Liver (tissue), 9 donors: ENCODE measurements around the gene SLC66A2. TPM values are rescaled to one million over a fixed set of nuclear protein-coding genes. Genes with fewer than 3 reads are reported as not detected.

Experiments
- DNase-seq: peaks from one replicate; pipeline ENCODE4 v3.0.0-alpha.2; 2017; ENCODE audit warnings: low spot score
- H3K27ac ChIP-seq, 2 donors: one replicate each; pipeline ENCODE4 v1.7.0; 2013; ENCODE audit warnings: inconsistent platforms in 2 of 2, low read length in 2 of 2, control low read depth in 1 of 2, low read depth in 1 of 2, mild to moderate bottlenecking in 1 of 2
- H3K27me3 ChIP-seq, 4 donors: one replicate each; pipeline versions ENCODE4 v1.6.1 to v1.7.0; 2013; ENCODE audit warnings: low read length in 3 of 4, inconsistent platforms in 1 of 4, mild to moderate bottlenecking in 1 of 4, moderate library complexity in 1 of 4; ENCODE audit not compliant: control insufficient read depth in 4 of 4, insufficient read depth in 4 of 4
- H3K36me3 ChIP-seq, 4 donors: one replicate each; pipeline versions ENCODE4 v1.6.1 to v1.7.0; 2013; ENCODE audit warnings: low read length in 3 of 4, mild to moderate bottlenecking in 3 of 4, low read depth in 1 of 4, moderate library complexity in 1 of 4; ENCODE audit not compliant: control insufficient read depth in 4 of 4, insufficient read depth in 3 of 4
- H3K4me1 ChIP-seq, 4 donors: one replicate each; pipeline versions ENCODE4 v1.6.1 to v1.7.0; 2013; ENCODE audit warnings: low read length in 3 of 4, mild to moderate bottlenecking in 3 of 4, moderate library complexity in 1 of 4; ENCODE audit not compliant: control insufficient read depth in 4 of 4, insufficient read depth in 4 of 4
- H3K4me3 ChIP-seq, 3 donors: one replicate each; pipeline versions ENCODE4 v1.6.1 to v1.7.0; 2013; ENCODE audit warnings: low read length in 3 of 3, control low read depth in 1 of 3, low read depth in 1 of 3, mild to moderate bottlenecking in 1 of 3
- H3K9ac ChIP-seq, 2 donors: one replicate each; pipeline ENCODE4 v1.7.0; 2013; ENCODE audit warnings: low read length in 2 of 2, mild to moderate bottlenecking in 2 of 2, moderate library complexity in 2 of 2, control low read depth in 1 of 2, low read depth in 1 of 2
- H3K9me3 ChIP-seq, 4 donors: one replicate each; pipeline versions ENCODE4 v1.6.1 to v1.7.0; 2013; ENCODE audit warnings: low read length in 3 of 4; ENCODE audit not compliant: control insufficient read depth in 4 of 4
- ATF3 ChIP-seq: IDR thresholded peaks from 2 replicates; pipeline ENCODE4 v1.6.1; 2016; ENCODE audit warnings: antibody characterized with exemption
- CTCF ChIP-seq: fragments of 150-350 bp; IDR thresholded peaks from 2 replicates; pipeline ENCODE4 v1.5.1; 2017; ENCODE audit warnings: improper control_type of control experiment, low read depth, low read length; ENCODE audit not compliant: missing input control
- EGR1 ChIP-seq, 2 donors: IDR thresholded peaks; 2 replicates each; pipeline ENCODE4 v1.6.1; 2016 to 2018; ENCODE audit warnings: antibody characterized with exemption in 2 of 2, low read depth in 2 of 2
- FOXA1 ChIP-seq: IDR thresholded peaks from 2 replicates; pipeline ENCODE4 v1.6.1; 2016; ENCODE audit warnings: antibody characterized with exemption
- FOXA2 ChIP-seq: IDR thresholded peaks from 2 replicates; pipeline ENCODE4 v1.6.1; 2016; ENCODE audit warnings: antibody characterized with exemption
- GABPA ChIP-seq, 2 donors: IDR thresholded peaks in 1 of 2; conservative IDR thresholded peaks in 1 of 2; 2 replicates each; pipeline ENCODE4 v1.6.1; 2016; ENCODE audit warnings: antibody characterized with exemption in 2 of 2, mild to moderate bottlenecking in 1 of 2, moderate library complexity in 1 of 2
- HNF4A ChIP-seq, 2 donors: conservative IDR thresholded peaks; 2 replicates each; pipeline ENCODE4 v1.6.1; 2016; ENCODE audit warnings: antibody characterized with exemption in 2 of 2, mild to moderate bottlenecking in 2 of 2
- HNF4G ChIP-seq: IDR thresholded peaks from 2 replicates; pipeline ENCODE4 v1.6.1; 2016; ENCODE audit warnings: antibody characterized with exemption
- JUND ChIP-seq, 2 donors: IDR thresholded peaks; 2 replicates each; pipeline ENCODE4 v1.6.1; 2016; ENCODE audit warnings: antibody characterized with exemption in 2 of 2
- MAX ChIP-seq: IDR thresholded peaks from 2 replicates; pipeline ENCODE4 v1.6.1; 2016; ENCODE audit warnings: antibody characterized with exemption
- NR2F2 ChIP-seq: IDR thresholded peaks from 2 replicates; pipeline ENCODE4 v1.6.1; 2016; ENCODE audit warnings: antibody characterized with exemption
- RAD21 ChIP-seq, 2 donors: IDR thresholded peaks; 2 replicates each; pipeline ENCODE4 v1.6.1; 2016; ENCODE audit warnings: antibody characterized with exemption in 2 of 2, mild to moderate bottlenecking in 2 of 2
- REST ChIP-seq: IDR thresholded peaks from 2 replicates; pipeline ENCODE4 v1.6.1; 2016; ENCODE audit warnings: antibody characterized with exemption, mild to moderate bottlenecking
- RXRA ChIP-seq, 2 donors: IDR thresholded peaks; 2 replicates each; pipeline ENCODE4 v1.6.1; 2017 to 2018; ENCODE audit warnings: antibody characterized with exemption in 2 of 2, mild to moderate bottlenecking in 1 of 2
- SP1 ChIP-seq: IDR thresholded peaks from 2 replicates; pipeline ENCODE4 v1.6.1; 2018; ENCODE audit warnings: antibody characterized with exemption, mild to moderate bottlenecking
- TAF1 ChIP-seq: conservative IDR thresholded peaks from 2 replicates; pipeline ENCODE4 v1.6.1; 2016; ENCODE audit warnings: antibody characterized with exemption, mild to moderate bottlenecking
- YY1 ChIP-seq: IDR thresholded peaks from 2 replicates; pipeline ENCODE4 v1.6.1; 2016; ENCODE audit warnings: antibody characterized with exemption, mild to moderate bottlenecking
- ZBTB33 ChIP-seq: IDR thresholded peaks from 2 replicates; pipeline ENCODE4 v1.6.1; 2016; ENCODE audit warnings: antibody characterized with exemption
- WGBS: extraction: QIAGEN DNeasy Blood & Tissue Kit; methylation state at CpG from one replicate; pipeline ENCODE4 v1.1.7; 2013; 5-methylcytosine and 5-hydroxymethylcytosine counted together
- polyA plus RNA-seq, 2 donors: library from polyadenylated mRNA; stranded (reverse) in 1 of 2; unstranded in 1 of 2; fragments of 200-250 nt in 1 of 2; fragments of >200 nt in 1 of 2; fragmentation: Nextera tagmentation in 1 of 2; extraction: Ambion mirVana in 1 of 2; gene quantifications; one replicate each; pipeline versions ENCODE4 v1.2.1 to v1.2.3, GENCODE V29; 2013 to 2015
- total RNA-seq, 2 donors: library from RNA; depleted of rRNA; stranded (reverse); fragments of >200 nt; gene quantifications; one replicate each; pipeline ENCODE4 v1.2.3, GENCODE V29; 2014
- donor health status: healthy.
- donor health status: healthy.
- donor health status: healthy.
- donor health status: healthy.
- donor health status: healthy.

Gene SLC66A2
- total and polyA plus RNA-seq, 4 donors: 47.8 to 107 (median 67.9) TPM

- Histone ChIP-seq H3K27me3 (no peaks in the 10 kb centered on the region), H3K4me1 (peaks cover 1 to 16% (median 10%) of the 10 kb centered on the region in 4 donors), H3K27ac (no peak overlapping the region), H3K4me3 (no peak overlapping the region), H3K9me3 (no peaks in the 10 kb centered on the region), H3K9ac (no peak overlapping the region), H3K36me3 (peaks cover 5 to 23% (median 14%) of the 10 kb centered on the region in 4 donors)
- TF ChIP-seq CTCF: no peak
- no peak for TF ChIP-seq HNF4G
- TF ChIP-seq RXRA (IDR thresholded peaks at IDR 0.05): peak; percentile 56 to 64
- TF ChIP-seq HNF4A (conservative IDR thresholded peaks at IDR 0.05): peak; percentile 43
- TF ChIP-seq NR2F2: no peak
- TF ChIP-seq ATF3: no peak
- TF ChIP-seq TAF1: no peak
- TF ChIP-seq MAX: no peak
- TF ChIP-seq ZBTB33: no peak
- TF ChIP-seq SP1: no peak
- no peak for TF ChIP-seq EGR1 (IDR thresholded peaks at IDR 0.05; ENCODE audit: low read depth in 2 of 2)
- TF ChIP-seq FOXA1: no peak
- TF ChIP-seq REST: no peak
- TF ChIP-seq JUND (IDR thresholded peaks at IDR 0.05): no peak
- TF ChIP-seq RAD21 (IDR thresholded peaks at IDR 0.05): peak in 1 of 2 donors; percentile 19
- TF ChIP-seq YY1: peak; percentile 59
- TF ChIP-seq FOXA2: no peak
- no peak for TF ChIP-seq GABPA (IDR thresholded peaks at IDR 0.05 in 1 of 2, conservative IDR thresholded peaks at IDR 0.05 in 1 of 2)
- no peak for DNase-seq
- 56% methylated on average over 14 of the region's 14 CpGs for WGBS
Observed at GRCh38 chr18:79975985-79976680, 24.7 kb upstream of the SLC66A2 start.
